ENCODE results near the gene TMCC2.

TMCC2 gene

GRCh38 chr1:205217418-205217817 is 10.3 kb upstream of the TMCC2 start:
- TF ChIP-seq SIN3A (IDR thresholded peaks at IDR 0.05; ENCODE audit: borderline replicate concordance, insufficient read depth, low read length) (no peak), FOXP2 (optimal IDR thresholded peaks at IDR 0.05; ENCODE audit: borderline replicate concordance, extremely low read depth, extremely low read length, insufficient read depth) (no peak), POLR2AphosphoS5 (IDR thresholded peaks at IDR 0.05; ENCODE audit: low read depth, low read length) (no peak), REST (IDR thresholded peaks at IDR 0.05; ENCODE audit: insufficient read depth in 1 of 2, low read depth in 2 of 2, low read length in 2 of 2) (no peak), TAF1 (IDR thresholded peaks at IDR 0.05; ENCODE audit: borderline replicate concordance, insufficient read depth, low read length) (no peak)

GRCh38 chr1:205220421-205220820 is 7.3 kb upstream of the TMCC2 start:
- no peak for TF ChIP-seq FOXP2 (optimal IDR thresholded peaks at IDR 0.05; ENCODE audit: borderline replicate concordance, extremely low read depth, extremely low read length, insufficient read depth)
- no peak for TF ChIP-seq POLR2AphosphoS5 (IDR thresholded peaks at IDR 0.05; ENCODE audit: low read depth, low read length)
- no peak for TF ChIP-seq SIN3A (IDR thresholded peaks at IDR 0.05; ENCODE audit: borderline replicate concordance, insufficient read depth, low read length)
- no peak for TF ChIP-seq REST (IDR thresholded peaks at IDR 0.05; ENCODE audit: insufficient read depth in 1 of 2, low read depth in 2 of 2, low read length in 2 of 2)
- TF ChIP-seq TAF1 (IDR thresholded peaks at IDR 0.05; ENCODE audit: borderline replicate concordance, insufficient read depth, low read length): no peak

- TF ChIP-seq FOXP2 (optimal IDR thresholded peaks at IDR 0.05; ENCODE audit: borderline replicate concordance, extremely low read depth, extremely low read length, insufficient read depth) (no peak), TAF1 (IDR thresholded peaks at IDR 0.05; ENCODE audit: borderline replicate concordance, insufficient read depth, low read length) (no peak), REST (IDR thresholded peaks at IDR 0.05; ENCODE audit: insufficient read depth in 1 of 2, low read depth in 2 of 2, low read length in 2 of 2) (no peak), SIN3A (IDR thresholded peaks at IDR 0.05; ENCODE audit: borderline replicate concordance, insufficient read depth, low read length) (no peak), POLR2AphosphoS5 (IDR thresholded peaks at IDR 0.05; ENCODE audit: low read depth, low read length) (no peak)
These were observed 3.0 kb upstream of the TMCC2 start for GRCh38 chr1:205224736-205225135.

- TF ChIP-seq TAF1 (IDR thresholded peaks at IDR 0.05; ENCODE audit: borderline replicate concordance, insufficient read depth, low read length) (no peak), SIN3A (IDR thresholded peaks at IDR 0.05; ENCODE audit: borderline replicate concordance, insufficient read depth, low read length) (no peak), REST (IDR thresholded peaks at IDR 0.05; ENCODE audit: insufficient read depth in 1 of 2, low read depth in 2 of 2, low read length in 2 of 2) (no peak), FOXP2 (optimal IDR thresholded peaks at IDR 0.05; ENCODE audit: borderline replicate concordance, extremely low read depth, extremely low read length, insufficient read depth) (no peak), POLR2AphosphoS5 (IDR thresholded peaks at IDR 0.05; ENCODE audit: low read depth, low read length) (no peak)
These were observed 1.6 kb upstream of the TMCC2 start for GRCh38 chr1:205225901-205226765.
